H9 (cell line): Measurements from ENCODE around the gene NPC1. TPM values are rescaled to one million over a fixed set of nuclear protein-coding genes. Genes with fewer than 3 reads are reported as not detected.
A peak's percentile ranks its signal among the peaks of the same experiment; 100 is the strongest.

ENCODE experiments used
- DNase-seq: peaks from one replicate; pipeline ENCODE4 v3.0.0-alpha.2; 2017
- H2AFZ ChIP-seq: one replicate; pipeline ENCODE4 v1.6.1; 2013; ENCODE audit warnings: mild to moderate bottlenecking, low read length, control low read depth, moderate library complexity
- H2AK5ac ChIP-seq: 2 replicates; pipeline ENCODE4 v1.6.1; 2013; ENCODE audit warnings: low read length, control low read depth, mixed read lengths; ENCODE audit not compliant: insufficient read length
- H2BK120ac ChIP-seq: one replicate; pipeline ENCODE4 v1.6.1; 2013; ENCODE audit warnings: low read depth, mild to moderate bottlenecking, low read length, control low read depth, inconsistent platforms; ENCODE audit not compliant: poor library complexity, severe bottlenecking
- H2BK12ac ChIP-seq: 2 replicates; pipeline ENCODE4 v1.6.1; 2013; ENCODE audit warnings: low read length, control low read depth, mixed read lengths, low read depth; ENCODE audit not compliant: insufficient read length
- H2BK15ac ChIP-seq: 2 replicates; pipeline ENCODE4 v1.6.1; 2013; ENCODE audit warnings: low read depth, low read length, control low read depth
- H2BK20ac ChIP-seq: one replicate; pipeline ENCODE4 v1.6.1; 2013; ENCODE audit warnings: low read depth, mild to moderate bottlenecking, low read length, control low read depth, inconsistent platforms; ENCODE audit not compliant: poor library complexity, severe bottlenecking
- H2BK5ac ChIP-seq: 2 replicates; pipeline ENCODE4 v1.6.1; 2013; ENCODE audit warnings: low read length, control low read depth, mixed read lengths; ENCODE audit not compliant: insufficient read length
- H3K14ac ChIP-seq: 2 replicates; pipeline ENCODE4 v1.6.1; 2013; ENCODE audit warnings: low read length, control low read depth; ENCODE audit not compliant: insufficient read depth
- H3K18ac ChIP-seq: 2 replicates; pipeline ENCODE4 v1.6.1; 2013; ENCODE audit warnings: low read depth, mild to moderate bottlenecking, mixed read lengths, low read length, control low read depth; ENCODE audit not compliant: insufficient read length
- H3K23ac ChIP-seq: 2 replicates; pipeline ENCODE4 v1.6.1; 2013; ENCODE audit warnings: low read length, control low read depth, mixed read lengths, low read depth; ENCODE audit not compliant: insufficient read length
- H3K23me2 ChIP-seq: 2 replicates; pipeline ENCODE4 v1.6.1; 2013; ENCODE audit warnings: low read depth, mild to moderate bottlenecking, mixed read lengths, low read length, control low read depth; ENCODE audit not compliant: insufficient read length, poor library complexity, severe bottlenecking
- H3K27ac ChIP-seq: 2 replicates; pipeline ENCODE4 v1.5.1; 2013; ENCODE audit warnings: low read length, control low read depth, mixed read lengths, low read depth; ENCODE audit not compliant: insufficient read length
- H3K27me3 ChIP-seq: 2 replicates; pipeline ENCODE4 v1.6.1; 2013; ENCODE audit warnings: low read length, control low read depth, inconsistent platforms; ENCODE audit not compliant: insufficient read depth
- H3K4ac ChIP-seq: 2 replicates; pipeline ENCODE4 v1.6.1; 2013; ENCODE audit warnings: low read depth, mild to moderate bottlenecking, control low read depth, inconsistent platforms, low read length, moderate library complexity
- H3K4me1 ChIP-seq: 2 replicates; pipeline ENCODE4 v1.6.1; 2013; ENCODE audit warnings: low read length, control low read depth, inconsistent platforms; ENCODE audit not compliant: insufficient read depth
- H3K4me2 ChIP-seq: 2 replicates; pipeline ENCODE4 v1.6.1; 2013; ENCODE audit warnings: low read length, control low read depth, mixed read lengths; ENCODE audit not compliant: insufficient read length, insufficient read depth
- H3K56ac ChIP-seq: 2 replicates; pipeline ENCODE4 v1.6.1; 2013; ENCODE audit warnings: low read depth, mild to moderate bottlenecking, mixed read lengths, low read length, control low read depth; ENCODE audit not compliant: insufficient read length
- H3K79me1 ChIP-seq: 2 replicates; pipeline ENCODE4 v1.6.1; 2013; ENCODE audit warnings: low read depth, mild to moderate bottlenecking, moderate library complexity, low read length, control low read depth, inconsistent platforms; ENCODE audit not compliant: insufficient read depth, poor library complexity, severe bottlenecking
- H3K79me2 ChIP-seq: 2 replicates; pipeline ENCODE4 v1.6.1; 2013; ENCODE audit warnings: low read length, control low read depth, inconsistent platforms; ENCODE audit not compliant: insufficient read depth
- H3K9ac ChIP-seq: 2 replicates; pipeline ENCODE4 v1.6.1; 2013; ENCODE audit warnings: low read length, control low read depth, mixed read lengths; ENCODE audit not compliant: insufficient read length; ENCODE audit errors: extremely low read depth
- H3K9me3 ChIP-seq: one replicate; pipeline ENCODE4 v1.6.1; 2013; ENCODE audit warnings: low read depth, low read length, inconsistent platforms; ENCODE audit not compliant: control insufficient read depth
- H3T11ph ChIP-seq: one replicate; pipeline ENCODE4 v1.6.1; 2013; ENCODE audit warnings: mild to moderate bottlenecking, low read length, control low read depth, inconsistent platforms
- H4K20me1 ChIP-seq: one replicate; pipeline ENCODE4 v1.6.1; 2013; ENCODE audit not compliant: control insufficient read depth, insufficient read length, insufficient read depth
- H4K5ac ChIP-seq: 2 replicates; pipeline ENCODE4 v1.6.1; 2013; ENCODE audit warnings: low read depth, mild to moderate bottlenecking, mixed read lengths, low read length, control low read depth; ENCODE audit not compliant: insufficient read length
- H4K8ac ChIP-seq: replicated peaks from 2 replicates; pipeline ENCODE4 v1.6.1; 2013; ENCODE audit warnings: low read length, control low read depth, mixed read lengths, low read depth; ENCODE audit not compliant: insufficient read length
- H4K91ac ChIP-seq: 2 replicates; pipeline ENCODE4 v1.6.1; 2013; ENCODE audit warnings: low read depth, mild to moderate bottlenecking, moderate library complexity, mixed read lengths, low read length, control low read depth; ENCODE audit not compliant: insufficient read length
- H3K27ac Mint-ChIP-seq, 3 experiments: 2 replicates in 2 of 3; 3 replicates in 1 of 3; pipeline ENCODE4 v1.8.0; 2020 to 2021; ENCODE audit warnings: mixed read lengths in 3 of 3, mild to moderate bottlenecking in 1 of 3, moderate library complexity in 1 of 3
- H3K27me3 Mint-ChIP-seq: 2 replicates; pipeline ENCODE4 v1.8.0; 2021; ENCODE audit warnings: low read depth, mild to moderate bottlenecking, moderate library complexity, mixed read lengths
- H3K36me3 Mint-ChIP-seq, 3 experiments: 2 replicates in 2 of 3; 3 replicates in 1 of 3; pipeline ENCODE4 v1.8.0; 2020 to 2021; ENCODE audit warnings: low read depth in 3 of 3, mixed read lengths in 3 of 3; ENCODE audit not compliant: insufficient read depth in 1 of 3
- H3K4me1 Mint-ChIP-seq, 2 experiments: 2 replicates each; pipeline ENCODE4 v1.8.0; 2020; ENCODE audit warnings: mixed read lengths in 2 of 2
- H3K4me3 Mint-ChIP-seq, 2 experiments: 2 replicates in 1 of 2; 3 replicates in 1 of 2; pipeline ENCODE4 v1.8.0; 2020 to 2021; ENCODE audit warnings: mild to moderate bottlenecking in 2 of 2, mixed read lengths in 2 of 2, moderate library complexity in 1 of 2
- H3K9me3 Mint-ChIP-seq, 2 experiments: 2 replicates in 1 of 2; 3 replicates in 1 of 2; pipeline ENCODE4 v1.8.0; 2020; ENCODE audit warnings: mild to moderate bottlenecking in 2 of 2, mixed read lengths in 2 of 2, moderate library complexity in 1 of 2
- WGBS: extraction: QIAGEN DNeasy Blood & Tissue Kit; methylation state at CpG from one replicate; pipeline ENCODE4 v1.1.7; 2013; ENCODE audit warnings: missing lambda C conversion rate, low lambda C conversion rate, mixed read lengths; ENCODE audit not compliant: insufficient read length; ENCODE audit errors: extremely low coverage; 5-methylcytosine and 5-hydroxymethylcytosine counted together
- total RNA-seq: library from RNA; stranded (reverse); gene quantifications from 2 replicates; pipeline ENCODE4 v1.2.1, GENCODE V29; 2021
- TF ChIP-seq, protein P1 (sequence below): fragments of 200-600 bp; sonication (generic); conservative IDR thresholded peaks from 3 replicates; pipeline ENCODE4 v1.8.0; 2021; ENCODE audit warnings: antibody characterized with exemption, mild to moderate bottlenecking

NPC1 gene
- total RNA-seq, 1 experiment from 2014 or later, result 24.2 TPM

- Histone ChIP-seq H2BK15ac (no peak within 1 kb of the TSS), H3K27me3 (no peaks in the 10 kb centered on the region), H3K9me3 (no peaks in the 10 kb centered on the region), H3K4me2 (peak within 1 kb of the TSS; percentile 82), H4K91ac (no peak within 1 kb of the TSS), H2AFZ (no peak within 1 kb of the TSS), H3K14ac (peak within 1 kb of the TSS; percentile 85; the same call in 1 of the 2 replicates), H4K8ac (no peak within 1 kb of the TSS), H2BK5ac (no peak within 1 kb of the TSS), H2BK120ac (no peak within 1 kb of the TSS), H2BK12ac (no peak within 1 kb of the TSS), H3K4me1 (no peaks in the 10 kb centered on the region), H3K9ac (no peak within 1 kb of the TSS), H2AK5ac (no peak within 1 kb of the TSS), H2BK20ac (no peak within 1 kb of the TSS), H4K5ac (no peak within 1 kb of the TSS), H3K18ac (peak within 1 kb of the TSS; percentile 74), H3K23me2 (peaks cover 3% of the 10 kb centered on the region), H3K79me1 (no peaks in the 10 kb centered on the region), H3K56ac (no peak within 1 kb of the TSS), H3K23ac (no peak within 1 kb of the TSS), H3K4ac (no peak within 1 kb of the TSS), H3K27ac (no peak within 1 kb of the TSS), H3T11ph (no peak within 1 kb of the TSS), H3K79me2 (no peaks in the 10 kb centered on the region), H4K20me1 (no peaks in the 10 kb centered on the region)
- Mint-ChIP-seq H3K4me1 (peaks cover 19 to 23% of the 10 kb centered on the region in 2 experiments), H3K27ac (peak within 1 kb of the TSS in 2 of 3 experiments; percentile 89 to 92; a peak in 2 of 7 replicates), H3K36me3 (peaks cover 0 to 10% (median 3%) of the 10 kb centered on the region in 3 experiments; a peak in 4 of 7 replicates), H3K27me3 (peaks cover 19% of the 10 kb centered on the region), H3K9me3 (no peaks in the 10 kb centered on the region), H3K4me3 (peak within 1 kb of the TSS; percentile 89 to 92)
- no CpG with 5 or more reads among the region's 110 CpGs for WGBS
- TF ChIP-seq, protein P1, sequence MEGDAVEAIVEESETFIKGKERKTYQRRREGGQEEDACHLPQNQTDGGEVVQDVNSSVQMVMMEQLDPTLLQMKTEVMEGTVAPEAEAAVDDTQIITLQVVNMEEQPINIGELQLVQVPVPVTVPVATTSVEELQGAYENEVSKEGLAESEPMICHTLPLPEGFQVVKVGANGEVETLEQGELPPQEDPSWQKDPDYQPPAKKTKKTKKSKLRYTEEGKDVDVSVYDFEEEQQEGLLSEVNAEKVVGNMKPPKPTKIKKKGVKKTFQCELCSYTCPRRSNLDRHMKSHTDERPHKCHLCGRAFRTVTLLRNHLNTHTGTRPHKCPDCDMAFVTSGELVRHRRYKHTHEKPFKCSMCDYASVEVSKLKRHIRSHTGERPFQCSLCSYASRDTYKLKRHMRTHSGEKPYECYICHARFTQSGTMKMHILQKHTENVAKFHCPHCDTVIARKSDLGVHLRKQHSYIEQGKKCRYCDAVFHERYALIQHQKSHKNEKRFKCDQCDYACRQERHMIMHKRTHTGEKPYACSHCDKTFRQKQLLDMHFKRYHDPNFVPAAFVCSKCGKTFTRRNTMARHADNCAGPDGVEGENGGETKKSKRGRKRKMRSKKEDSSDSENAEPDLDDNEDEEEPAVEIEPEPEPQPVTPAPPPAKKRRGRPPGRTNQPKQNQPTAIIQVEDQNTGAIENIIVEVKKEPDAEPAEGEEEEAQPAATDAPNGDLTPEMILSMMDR, result no peak; the same call in 1 of the 3 replicates
- peak; percentile 94 for DNase-seq
Observed at GRCh38 chr18:23503038-23503962, 83.0 kb downstream of the NPC1 start, which contains the start of gene RMC1. RMC1 (plus strand) TSS chr18:23503511; CDS start chr18:23503619, 108 bp downstream.
